Activated naive CD4-positive, alpha-beta T cell (primary cell): ENCODE data around the gene PDCD2.
"Not testable (repeated sequence)": the region's sequence is repeated elsewhere in the genome, so short reads cannot be mapped to it uniquely, and the experiment has no call there.

Experiments
- DNase-seq, 4 experiments: peaks; one replicate each; lab custom pipeline; 2025; lab: John Stamatoyannopoulos, UW

PDCD2 gene

DNA sequence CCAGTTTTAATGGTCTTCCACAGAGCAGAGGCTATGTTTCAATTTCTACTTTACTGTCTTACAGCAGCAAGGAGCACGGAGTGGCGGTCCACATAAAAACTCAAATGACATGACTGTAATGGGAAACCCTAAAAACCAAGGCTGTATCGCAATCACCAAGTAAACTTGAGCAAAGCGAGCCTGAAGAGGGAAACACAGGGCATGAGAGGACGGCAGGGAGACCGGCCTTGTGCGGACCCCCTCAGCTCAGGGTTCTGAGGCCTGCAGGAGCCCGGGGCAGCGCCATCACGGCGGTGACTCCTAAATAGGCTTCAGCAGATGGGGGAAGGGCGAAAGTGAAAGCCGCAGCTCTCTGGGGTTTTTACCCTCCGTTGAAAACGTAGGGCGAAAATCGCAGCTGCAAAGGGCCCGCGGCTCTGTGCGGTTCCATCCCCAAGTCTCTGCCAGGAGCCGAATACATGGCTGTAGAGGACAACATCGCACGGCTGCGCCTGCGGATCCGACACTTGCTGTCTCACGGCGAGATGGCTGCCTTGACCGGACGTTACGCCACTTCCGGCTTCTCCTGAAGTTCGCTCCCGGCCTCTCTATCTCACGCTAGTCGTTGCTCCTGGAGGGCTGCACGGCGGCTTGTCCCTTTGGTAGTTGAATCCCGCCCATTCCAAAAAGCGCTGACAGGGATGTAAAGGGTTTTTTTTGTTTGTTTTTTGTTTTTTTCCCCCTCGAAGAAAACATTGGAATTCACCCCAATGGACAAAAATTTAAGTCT, 31.5 kb downstream of the PDCD2 start, which contains the start of gene PSMB1:
PSMB1 (minus strand) TSS at position 543 of the 769 bp plus-strand sequence; CDS start at position 478, 65 bp downstream.
- peak; percentile 48 to 61 (median 58) for DNase-seq

DNA sequence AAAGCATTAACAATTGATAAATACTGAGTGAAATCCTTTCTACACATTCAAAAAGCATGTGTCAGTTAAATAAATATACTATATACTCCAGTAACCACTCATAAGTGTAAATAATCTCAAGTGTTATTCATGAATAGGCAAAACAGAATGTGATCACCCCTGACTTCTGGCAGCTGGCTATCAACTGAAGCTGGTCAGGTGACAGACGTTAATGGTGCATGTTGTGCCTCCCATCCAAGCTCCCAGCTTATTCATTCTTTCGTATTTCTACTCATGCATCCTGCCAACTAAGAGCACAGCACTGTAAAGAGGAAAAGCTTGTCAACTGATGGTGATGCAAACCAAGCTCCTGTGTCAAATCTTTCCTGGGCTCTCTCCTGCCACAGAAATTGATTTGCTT, 39.0 kb downstream of the PDCD2 start:
- DNase-seq = no peak

DNA sequence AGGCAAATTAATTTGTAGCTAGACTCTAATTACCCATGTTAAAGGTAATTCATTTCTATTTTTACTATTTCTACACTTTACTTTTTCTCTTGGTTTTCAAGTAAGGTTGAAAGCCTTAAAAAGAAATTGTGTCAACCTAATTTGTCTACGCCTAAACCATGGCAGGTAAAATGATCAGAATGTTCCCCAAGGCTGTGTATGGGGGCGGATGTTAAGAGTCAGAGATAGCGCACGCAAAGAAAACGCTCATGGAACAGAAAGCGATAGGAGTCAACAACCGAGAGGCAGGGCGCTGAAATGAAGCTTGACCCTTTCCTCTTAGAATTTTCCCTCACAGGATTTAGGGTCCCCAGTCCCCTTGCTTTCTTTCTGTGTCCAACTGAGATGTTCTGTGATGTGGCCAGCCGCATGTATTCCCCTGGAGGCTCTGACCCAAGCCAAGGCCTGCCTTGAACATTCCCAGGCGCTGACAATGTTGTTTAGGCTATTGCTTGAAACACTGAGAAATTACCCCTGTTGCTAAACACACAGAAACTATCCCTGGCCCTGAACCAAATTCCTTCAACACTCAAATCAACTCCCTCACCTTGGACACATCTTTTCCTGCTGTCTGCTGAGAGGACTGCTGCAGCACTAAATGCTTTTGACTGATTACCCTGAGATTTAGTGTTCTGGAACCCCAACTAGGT, 42.3 kb downstream of the PDCD2 start:
- no peak for DNase-seq

DNA sequence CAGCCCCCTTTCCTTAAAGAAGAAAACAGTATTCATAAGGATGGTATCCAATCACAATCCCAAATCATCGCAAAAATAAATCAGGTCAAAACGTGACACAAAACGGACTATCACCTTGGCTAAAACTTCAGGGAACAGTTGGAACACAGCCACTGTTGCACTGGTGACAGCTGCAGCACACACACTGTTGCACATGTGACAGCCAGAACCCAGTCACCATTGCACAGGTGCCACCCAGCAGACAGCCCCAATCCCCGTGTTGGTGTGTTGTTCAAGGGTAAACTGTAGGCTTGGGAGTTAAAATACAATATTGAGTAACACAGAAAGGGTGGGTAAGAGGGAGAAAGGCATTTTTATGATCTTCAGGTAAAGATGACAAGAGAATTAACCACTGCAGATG, 47.1 kb downstream of the PDCD2 start:
- DNase-seq = no peak

DNA sequence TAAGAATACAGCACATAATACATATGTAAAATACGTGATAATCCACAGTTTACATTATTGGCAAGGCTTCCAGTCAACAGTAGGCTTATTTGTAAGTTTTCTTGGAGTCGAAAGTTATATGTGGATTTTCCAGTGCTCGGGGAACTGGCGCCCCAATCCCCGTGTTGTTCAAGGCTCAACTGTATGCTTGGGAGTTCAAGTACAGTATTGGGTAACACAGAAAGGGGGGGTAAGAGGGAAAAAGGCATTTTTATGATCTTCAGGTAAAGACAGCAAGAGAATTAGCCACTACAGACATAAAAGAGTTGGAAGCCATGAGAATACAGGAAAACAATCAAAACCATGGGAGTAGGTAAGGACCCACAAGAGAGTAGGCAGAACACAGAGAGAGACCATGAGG, 47.8 kb downstream of the PDCD2 start:
- no peak for DNase-seq

DNA sequence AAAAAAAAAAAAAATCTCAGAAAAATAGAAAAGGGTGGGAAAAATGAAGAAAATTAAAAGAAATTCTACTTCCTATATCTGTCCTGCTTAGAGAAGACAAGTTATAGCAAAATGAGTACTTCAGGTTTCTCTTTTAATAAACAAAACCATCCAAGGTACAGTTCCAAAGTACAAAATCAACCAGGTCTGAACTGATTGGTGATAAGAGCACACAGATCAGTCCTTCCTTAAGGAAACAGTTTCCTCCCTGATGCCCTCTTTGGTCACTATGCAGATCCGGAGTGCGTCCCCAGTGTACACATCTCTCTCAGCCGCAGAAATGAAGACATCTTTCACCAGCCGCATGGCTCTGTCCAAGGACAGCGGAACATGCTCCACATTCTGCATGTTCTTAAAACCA, 49.4 kb downstream of the PDCD2 start:
- DNase-seq = no peak

DNA sequence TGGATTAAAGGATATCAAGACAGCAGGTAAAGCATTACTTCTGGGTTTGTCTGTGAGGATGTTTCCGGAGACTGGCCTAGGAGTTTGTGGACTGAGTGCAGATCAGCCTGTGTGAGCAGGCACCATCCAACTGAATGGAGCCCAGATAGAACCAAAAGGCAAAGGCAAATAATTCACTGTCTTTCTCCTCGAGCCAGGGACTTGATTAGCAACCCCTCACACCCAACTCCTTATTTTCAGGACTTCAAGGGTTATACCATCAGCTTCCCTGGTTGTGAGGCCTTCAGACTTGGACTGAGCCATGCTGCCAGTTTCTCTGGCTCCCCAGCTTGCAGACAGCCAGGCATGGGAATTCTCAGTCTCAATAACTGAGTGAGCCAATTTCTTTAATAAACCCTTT, 50.6 kb downstream of the PDCD2 start:
- DNase-seq = no peak

DNA sequence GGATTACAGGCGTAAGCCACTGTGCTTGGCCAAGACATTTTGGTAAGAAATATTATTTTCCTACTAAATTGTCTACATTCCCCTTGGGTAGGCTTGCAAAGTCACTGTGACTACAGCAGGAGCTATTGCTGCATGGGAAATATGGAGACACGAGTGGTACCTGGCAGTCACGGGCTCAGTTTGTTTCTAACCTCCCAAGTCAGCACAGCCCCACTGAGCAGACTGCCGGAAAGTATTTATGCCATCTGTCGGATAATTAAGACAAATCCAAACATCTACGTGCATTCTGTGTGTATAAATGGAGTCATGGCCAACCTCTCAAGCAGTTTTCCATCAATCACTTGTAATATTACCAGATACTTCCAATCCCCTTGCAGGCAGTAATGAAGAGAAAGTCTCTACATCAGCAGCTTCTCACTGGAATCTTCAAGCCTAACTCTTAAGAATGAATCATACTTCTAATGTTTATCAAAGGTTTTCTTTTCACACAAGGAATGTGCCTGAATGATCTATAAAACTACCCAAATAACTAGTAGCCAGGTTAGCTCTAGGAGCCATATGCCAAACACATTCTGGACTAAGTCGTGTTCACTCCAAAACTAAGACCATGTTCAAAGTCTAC, 51.5 kb downstream of the PDCD2 start:
- DNase-seq = no peak

DNA sequence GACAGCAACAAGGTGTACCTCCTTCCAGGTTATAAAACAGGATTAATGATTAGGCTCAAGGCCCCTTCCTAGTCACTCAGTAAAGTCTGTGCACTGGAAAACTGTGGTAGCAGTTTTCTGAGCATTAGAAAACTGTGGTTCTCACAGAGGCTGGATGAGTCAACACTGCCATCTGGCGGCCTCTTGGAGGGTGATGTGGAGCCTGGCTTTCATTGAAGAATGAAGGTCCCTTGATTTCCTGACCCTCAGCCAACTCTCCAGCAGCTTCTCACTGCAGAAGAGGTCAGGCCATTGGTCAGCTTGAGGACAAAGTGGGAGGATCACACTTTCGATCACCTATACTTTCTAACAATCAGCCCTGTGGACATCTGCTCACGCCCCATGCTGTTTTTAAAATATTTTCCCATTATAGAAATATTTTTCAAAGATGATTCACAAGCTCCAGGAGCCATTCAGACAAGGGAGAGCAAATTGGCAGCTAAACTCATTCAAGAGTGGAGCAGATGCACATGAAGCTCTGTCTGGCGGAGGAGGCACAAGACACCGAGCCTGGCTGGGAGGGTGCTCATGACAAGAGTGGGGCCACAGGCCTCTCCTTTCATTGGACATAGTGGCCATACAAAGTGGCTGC, 54.5 kb downstream of the PDCD2 start:
- peak; percentile 9 to 51 (median 38) for DNase-seq

DNA sequence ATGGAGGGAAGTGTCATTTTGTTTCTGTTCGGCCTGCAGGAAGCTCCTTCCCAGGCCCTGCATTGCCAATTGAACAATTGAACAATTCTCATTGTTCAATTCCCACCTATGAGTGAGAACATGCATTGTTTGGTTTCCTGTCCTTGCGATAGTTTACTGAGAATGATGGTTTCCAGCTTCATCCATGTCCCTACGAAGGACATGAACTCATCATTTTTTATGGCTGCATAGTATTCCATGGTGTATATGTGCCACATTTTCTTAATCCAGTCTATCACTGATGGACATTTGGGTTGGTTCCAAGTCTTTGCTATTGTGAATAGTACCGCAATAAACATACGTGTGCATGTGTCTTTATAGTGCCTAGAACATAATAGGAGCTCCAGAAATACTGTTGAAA, 56.4 kb downstream of the PDCD2 start:
- not testable (repeated sequence) for DNase-seq

DNA sequence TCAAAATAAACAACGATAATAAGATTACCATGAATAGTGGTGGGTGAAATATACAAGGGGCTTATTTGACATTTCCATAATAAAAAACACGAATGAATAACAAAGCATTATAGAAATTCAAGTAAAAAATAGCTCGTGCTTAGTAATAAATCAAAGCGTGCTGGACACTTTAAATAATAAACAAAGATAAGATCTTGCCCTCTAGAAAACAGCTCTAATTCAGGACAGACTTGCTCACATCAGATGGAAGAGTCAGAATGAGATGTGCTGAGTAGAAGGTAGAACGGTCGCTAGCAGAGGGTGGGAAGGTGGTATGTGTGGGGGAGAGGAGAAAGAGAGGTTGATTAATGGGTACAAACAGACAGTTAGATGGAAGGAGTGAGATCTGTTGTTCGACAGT, 58.6 kb downstream of the PDCD2 start:
- DNase-seq = no peak
